GM21381 (cell line): ENCODE measurements around the gene KIF17.
A peak's percentile ranks its signal among the peaks of the same experiment; 100 is the strongest.

ENCODE experiments used
- ATAC-seq: cut with Tn5 transposase; IDR thresholded peaks from one replicate; pipeline ENCODE4 v1.9.1; 2021; ENCODE audit warnings: mild to moderate bottlenecking, moderate library complexity; ENCODE audit not compliant: unreplicated experiment

Gene KIF17

DNA sequence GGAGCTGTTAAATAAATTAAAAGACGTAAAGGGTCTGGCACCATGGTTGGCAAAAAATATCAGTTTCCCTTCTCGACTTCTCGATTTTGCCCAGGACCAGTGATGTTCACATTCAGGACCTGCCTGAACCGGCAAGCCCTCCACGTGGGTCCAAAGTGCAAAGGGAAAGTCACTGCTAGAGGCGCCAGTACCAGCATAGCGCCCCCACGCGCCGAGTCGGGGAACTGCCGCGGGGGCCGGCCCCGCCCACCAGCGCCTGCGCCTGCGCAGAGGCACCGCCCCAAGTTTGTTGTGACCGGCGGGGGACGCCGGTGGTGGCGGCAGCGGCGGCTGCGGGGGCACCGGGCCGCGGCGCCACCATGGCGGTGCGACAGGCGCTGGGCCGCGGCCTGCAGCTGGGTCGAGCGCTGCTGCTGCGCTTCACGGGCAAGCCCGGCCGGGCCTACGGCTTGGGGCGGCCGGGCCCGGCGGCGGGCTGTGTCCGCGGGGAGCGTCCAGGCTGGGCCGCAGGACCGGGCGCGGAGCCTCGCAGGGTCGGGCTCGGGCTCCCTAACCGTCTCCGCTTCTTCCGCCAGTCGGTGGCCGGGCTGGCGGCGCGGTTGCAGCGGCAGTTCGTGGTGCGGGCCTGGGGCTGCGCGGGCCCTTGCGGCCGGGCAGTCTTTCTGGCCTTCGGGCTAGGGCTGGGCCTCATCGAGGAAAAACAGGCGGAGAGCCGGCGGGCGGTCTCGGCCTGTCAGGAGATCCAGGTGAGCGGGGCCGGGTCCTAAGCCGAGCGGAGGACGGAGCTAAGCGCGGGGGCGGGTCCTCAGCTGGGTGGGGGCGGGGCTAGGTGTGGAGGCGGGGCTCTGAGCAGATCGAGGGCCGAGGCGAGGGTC is 84.4 kb downstream of the KIF17 start, which contains the start of gene PINK1:
PINK1 (plus strand) TSS at position 269 of the 875 bp plus-strand sequence; CDS start at position 360, 91 bp downstream.
- peak; percentile 71 for ATAC-seq

DNA sequence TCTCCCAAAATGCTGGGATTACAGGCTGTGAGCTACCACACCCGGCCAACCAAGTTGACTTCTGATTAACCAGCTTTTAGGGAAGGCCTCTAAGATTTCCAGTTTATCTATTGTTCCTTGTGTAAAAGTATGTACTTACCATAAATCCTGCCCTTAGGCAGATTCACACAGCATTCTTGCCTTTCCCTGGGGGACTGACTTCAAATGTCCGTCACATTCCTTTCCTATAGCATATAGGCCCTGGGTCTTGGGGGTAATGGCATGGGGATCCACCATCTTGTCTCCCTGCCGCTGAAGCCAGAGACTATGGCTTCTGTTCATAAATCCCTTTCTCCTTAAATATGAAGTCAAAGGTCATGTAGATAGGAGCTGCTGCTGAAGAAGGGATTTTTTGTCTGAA is 85.4 kb downstream of the KIF17 start:
- no peak for ATAC-seq

DNA sequence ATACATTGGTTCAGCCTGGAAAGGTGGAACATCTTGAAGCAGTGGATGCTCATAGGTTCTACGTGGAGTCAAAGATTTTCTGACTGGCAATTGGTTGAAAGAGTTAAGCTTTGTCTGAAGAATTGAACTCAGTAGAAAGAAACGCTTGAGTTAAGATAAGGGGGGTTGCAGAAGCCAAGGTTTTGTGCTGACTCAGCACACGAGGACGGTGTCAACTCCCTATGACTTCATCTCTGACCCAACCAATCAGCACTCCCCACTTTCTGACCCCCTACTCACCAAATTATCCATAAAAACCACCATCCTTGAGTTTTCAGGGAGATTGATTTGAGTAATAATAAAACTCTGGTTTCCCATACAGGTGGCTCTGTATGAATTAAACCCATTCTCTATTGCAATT is 87.1 kb downstream of the KIF17 start:
- ATAC-seq: no peak

GRCh38 chr1:20626524-20626923 is 91.3 kb downstream of the KIF17 start:
- ATAC-seq: no peak

GRCh38 chr1:20626098-20626427 is 91.7 kb downstream of the KIF17 start:
- no peak for ATAC-seq

- ATAC-seq: no peak
Observed at GRCh38 chr1:20625176-20626097, 92.4 kb downstream of the KIF17 start.

DNA sequence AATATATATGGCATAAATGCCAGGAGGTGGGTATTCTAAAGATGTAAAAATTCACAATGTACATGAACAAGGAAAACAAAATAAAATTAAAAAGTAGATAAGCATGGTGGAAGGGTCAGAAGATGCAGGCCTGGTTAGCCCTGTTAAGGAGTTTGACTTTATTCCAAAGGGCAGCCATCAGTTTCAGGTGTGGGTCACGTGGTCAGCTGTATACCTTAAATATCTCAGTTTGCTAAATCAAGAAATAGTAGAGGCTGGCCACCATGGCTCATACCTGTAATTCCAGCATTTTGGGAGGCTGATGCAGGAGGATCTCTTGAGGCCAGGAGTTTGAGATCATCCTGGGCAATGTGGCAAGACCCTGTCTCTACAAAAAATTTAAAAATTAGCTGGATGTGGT is 93.1 kb downstream of the KIF17 start:
- no peak for ATAC-seq

- no peak for ATAC-seq
Observed at GRCh38 chr1:20621012-20621411, 96.8 kb downstream of the KIF17 start.

- no peak for ATAC-seq
Observed at GRCh38 chr1:20619999-20620398, 97.8 kb downstream of the KIF17 start.

DNA sequence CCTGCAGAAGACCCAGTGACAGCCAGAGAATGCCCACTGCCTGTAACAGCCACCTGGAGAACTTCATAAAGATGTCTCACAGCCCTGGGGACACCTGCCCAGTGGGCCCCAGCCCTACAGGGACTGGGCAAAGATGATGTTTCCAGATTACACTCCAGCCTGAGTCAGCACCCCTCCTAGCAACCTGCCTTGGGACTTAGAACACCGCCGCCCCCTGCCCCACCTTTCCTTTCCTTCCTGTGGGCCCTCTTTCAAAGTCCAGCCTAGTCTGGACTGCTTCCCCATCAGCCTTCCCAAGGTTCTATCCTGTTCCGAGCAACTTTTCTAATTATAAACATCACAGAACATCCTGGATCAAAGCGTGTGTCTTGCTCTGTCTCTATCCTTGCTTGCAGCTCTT is 99.3 kb downstream of the KIF17 start:
- ATAC-seq: no peak

DNA sequence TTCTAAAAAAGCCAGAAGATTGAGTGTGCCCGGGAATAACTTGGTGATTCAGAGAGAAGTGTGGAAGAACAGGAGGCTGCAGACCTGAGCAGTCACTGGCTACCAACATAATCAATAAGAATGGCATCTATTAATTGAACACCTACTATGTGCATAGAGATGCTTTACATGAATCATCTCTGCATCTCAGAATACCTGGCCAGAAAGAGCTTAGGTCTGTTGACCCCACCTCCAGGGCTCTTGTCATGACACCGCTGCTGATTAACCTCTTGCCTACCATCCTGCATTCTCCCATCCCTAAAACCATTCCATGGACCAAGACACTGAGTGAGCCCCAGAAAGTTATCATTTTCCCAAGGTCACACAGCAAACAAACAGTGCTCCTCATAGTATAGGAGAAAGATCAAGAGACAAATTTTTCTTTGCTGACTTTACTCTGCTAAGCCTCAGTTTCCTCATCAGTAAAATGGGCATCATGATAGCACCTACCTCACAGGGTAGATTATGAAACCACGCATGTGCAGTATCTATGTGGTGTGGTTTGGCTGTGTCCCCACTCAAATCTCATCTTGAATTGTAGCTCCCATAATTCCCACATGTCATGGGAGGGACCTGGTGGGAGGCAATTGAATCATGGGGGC is 100.8 kb downstream of the KIF17 start:
- no peak for ATAC-seq

GRCh38 chr1:20615946-20616846 is 101.6 kb downstream of the KIF17 start:
- ATAC-seq: no peak

DNA sequence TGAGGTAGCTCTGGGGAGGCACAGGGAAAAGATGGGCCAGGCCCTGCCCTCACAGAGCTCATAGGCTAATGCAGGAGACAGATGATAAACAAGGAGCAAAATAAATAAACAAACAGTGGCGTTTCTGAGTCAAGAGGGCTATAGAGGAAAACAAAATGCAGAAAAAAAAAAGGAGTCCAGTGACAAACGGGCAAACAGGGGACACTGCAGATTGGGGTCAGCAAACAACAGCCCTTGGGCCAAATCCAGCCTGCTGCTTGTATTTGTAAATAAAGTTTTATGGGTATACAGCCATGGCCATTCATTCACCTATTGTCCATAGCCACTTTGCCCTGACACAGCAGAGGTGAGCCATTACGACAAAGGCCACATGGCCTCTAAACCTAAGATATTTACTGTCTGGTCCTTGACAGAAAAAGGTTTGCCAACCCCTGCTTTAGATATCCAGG is 103.7 kb downstream of the KIF17 start:
- ATAC-seq: no peak
